NCI-H146 (cell line): ENCODE measurements around the gene OR9Q1.
"Not testable (repeated sequence)": the region's sequence is repeated elsewhere in the genome, so short reads cannot be mapped to it uniquely, and the experiment has no call there.

Experiments used
- DNase-seq: peaks from one replicate; lab custom pipeline; 2025; lab: John Stamatoyannopoulos, UW

The OR9Q1 gene, protein sequence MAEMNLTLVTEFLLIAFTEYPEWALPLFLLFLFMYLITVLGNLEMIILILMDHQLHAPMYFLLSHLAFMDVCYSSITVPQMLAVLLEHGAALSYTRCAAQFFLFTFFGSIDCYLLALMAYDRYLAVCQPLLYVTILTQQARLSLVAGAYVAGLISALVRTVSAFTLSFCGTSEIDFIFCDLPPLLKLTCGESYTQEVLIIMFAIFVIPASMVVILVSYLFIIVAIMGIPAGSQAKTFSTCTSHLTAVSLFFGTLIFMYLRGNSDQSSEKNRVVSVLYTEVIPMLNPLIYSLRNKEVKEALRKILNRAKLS

DNA sequence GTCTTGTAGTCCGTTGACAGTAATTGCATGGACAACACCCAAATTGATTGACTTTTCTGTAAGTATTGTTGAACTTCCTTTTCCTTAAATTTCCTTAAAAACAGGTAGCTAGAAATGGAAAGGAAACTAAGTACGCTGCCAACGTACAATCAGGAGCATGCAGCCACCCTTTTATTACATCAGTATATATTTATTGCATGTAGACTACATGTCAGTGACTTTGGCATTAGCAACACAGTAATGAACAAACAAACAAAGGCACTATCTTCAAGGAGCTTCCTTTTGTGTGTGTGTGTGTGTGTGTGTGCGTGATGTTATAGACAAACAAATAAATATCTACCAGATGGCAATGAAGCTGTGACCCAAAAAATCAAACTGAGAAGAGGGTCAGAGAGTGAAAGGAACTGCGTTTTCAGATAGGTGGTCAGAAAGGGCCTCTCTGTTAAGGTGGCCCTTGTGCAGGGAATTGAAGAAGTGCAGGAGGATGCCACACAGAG lies at the start of gene OR9Q1:
TSS of gene OR9Q1 (plus strand) at position 447 of the 497 bp plus-strand sequence. CDS start 155,564 bp downstream, outside the sequence.
- DNase-seq = no peak

DNA sequence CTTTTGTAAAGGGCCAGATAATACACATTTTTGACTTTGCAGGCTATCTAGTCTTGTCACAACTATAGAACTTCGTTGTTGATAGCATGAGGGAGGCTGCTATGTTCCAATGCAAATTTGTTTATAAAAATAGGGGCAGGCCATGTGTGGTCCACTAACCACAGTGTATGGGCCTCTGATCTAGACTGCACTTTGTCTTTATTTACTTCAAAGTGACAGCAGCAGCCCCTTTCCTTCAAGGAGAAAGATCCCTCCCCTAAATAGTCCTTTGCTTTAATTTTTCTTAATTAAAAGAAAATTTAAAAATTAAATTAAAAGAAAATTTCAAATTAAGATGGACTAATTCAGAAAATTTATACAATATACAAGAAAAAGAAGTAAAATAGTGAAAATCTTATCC lies 49.5 kb upstream of the OR9Q1 start:
- no peak for DNase-seq

GRCh38 chr11:57974848-57975601 lies 48.7 kb upstream of the OR9Q1 start:
- no peak for DNase-seq

- no peak for DNase-seq
Measured at GRCh38 chr11:57977709-57978108, 46.0 kb upstream of the OR9Q1 start.

GRCh38 chr11:57978686-57979531 lies 44.8 kb upstream of the OR9Q1 start:
- no peak for DNase-seq

GRCh38 chr11:57979532-57980079 lies 44.1 kb upstream of the OR9Q1 start:
- DNase-seq = no peak

DNA sequence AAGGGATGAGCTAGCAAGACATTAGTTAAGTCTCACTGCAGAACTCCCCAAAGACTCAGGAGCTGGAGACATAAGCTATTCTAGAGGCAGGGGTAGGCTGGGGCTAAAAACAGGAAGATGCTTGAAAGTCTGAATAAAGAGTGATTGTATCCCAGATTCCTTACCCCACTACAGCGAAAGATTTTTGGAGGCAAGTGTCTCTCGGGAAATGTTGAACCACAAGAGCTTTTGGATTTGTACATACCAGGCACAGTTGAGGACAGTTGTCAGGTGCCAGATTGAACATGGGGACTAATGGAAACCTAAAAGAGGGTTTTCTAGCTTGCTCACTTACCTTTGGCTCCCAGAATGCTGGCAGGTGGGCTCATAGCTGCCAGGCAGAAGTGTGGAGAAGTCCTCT lies 43.5 kb upstream of the OR9Q1 start:
- no peak for DNase-seq

DNA sequence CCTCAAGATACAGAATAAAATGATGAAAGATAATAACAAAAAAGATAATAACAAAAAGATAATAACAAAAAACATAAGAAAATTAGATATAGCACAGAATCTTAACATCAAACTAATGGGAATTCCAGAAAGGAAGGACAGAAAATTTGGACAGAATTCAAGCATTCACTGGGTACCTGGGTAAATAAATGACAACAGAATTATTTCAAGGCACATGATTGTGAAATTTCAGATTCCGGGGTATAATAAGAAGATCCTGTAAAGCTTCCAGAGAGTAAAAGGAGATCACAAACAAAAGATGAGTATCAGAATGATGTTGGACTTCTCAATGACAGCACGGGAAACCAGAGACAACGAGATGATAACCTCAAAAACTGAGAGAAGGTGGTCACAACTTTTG lies 42.1 kb upstream of the OR9Q1 start:
- DNase-seq = no peak

GRCh38 chr11:57982776-57983175 lies 40.9 kb upstream of the OR9Q1 start:
- DNase-seq = no peak

GRCh38 chr11:57983191-57983590 lies 40.5 kb upstream of the OR9Q1 start:
- DNase-seq = no peak

GRCh38 chr11:57999523-57999922 lies 24.2 kb upstream of the OR9Q1 start:
- not testable (repeated sequence) for DNase-seq

- DNase-seq = not testable (repeated sequence)
Measured at GRCh38 chr11:58000021-58000420, 23.7 kb upstream of the OR9Q1 start.

DNA sequence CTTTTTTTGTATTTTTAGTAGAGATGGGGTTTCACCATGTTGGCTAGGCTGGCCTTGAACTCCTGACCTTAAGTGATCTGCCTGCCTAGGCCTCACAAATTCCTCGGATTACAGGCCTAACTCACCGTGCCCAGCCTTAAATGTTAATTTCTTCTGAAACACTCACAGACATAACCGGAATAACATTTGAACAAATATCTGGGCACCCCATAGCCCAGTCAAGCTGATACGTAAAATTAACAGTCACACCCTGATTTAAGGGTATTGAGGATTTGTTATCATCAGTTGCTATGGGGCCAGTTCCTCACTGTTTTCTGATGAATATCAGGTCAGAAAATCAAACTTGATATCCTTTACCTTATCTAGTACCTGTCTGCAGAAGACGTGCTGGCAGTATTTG lies 23.0 kb upstream of the OR9Q1 start:
- DNase-seq = no peak

DNA sequence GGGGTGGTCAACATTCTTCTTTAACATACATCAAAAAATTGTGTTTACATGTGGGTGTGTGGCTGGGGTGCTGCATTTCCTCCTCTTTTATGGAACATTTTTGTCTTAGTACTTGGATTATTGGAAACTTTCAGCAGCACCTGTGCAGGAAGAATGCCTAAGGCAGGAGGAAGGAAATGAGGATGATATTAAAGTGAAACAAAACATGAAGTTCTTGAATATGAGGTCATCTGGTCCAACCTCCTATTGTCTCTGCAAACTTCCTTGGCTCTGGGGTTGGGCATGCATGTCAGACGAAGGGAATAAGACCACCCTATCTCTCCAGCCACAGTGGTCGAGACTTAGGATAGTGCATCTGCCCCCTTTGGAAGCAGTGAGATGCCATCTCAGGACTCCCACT lies 20.6 kb upstream of the OR9Q1 start:
- no peak for DNase-seq

DNA sequence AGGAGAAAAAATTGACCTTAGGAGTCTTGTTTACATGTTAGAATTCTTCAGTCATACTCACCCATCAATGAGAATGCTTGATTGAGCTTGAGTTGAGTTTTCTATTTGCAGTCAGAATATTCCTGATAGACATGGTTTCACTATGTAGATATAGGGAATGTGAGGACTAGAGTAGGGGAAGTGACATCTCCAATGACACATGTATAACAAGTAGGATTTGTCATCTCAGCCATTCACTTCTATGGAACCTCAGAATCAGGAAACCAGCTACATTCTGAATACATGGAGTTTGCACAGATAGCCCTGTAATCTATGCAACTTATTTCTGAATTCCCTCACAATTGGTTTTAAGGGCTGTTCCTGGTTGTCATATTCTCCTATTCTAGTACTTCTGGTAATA lies 20.1 kb upstream of the OR9Q1 start:
- no peak for DNase-seq

GRCh38 chr11:58004664-58005063 lies 19.0 kb upstream of the OR9Q1 start:
- DNase-seq = no peak

DNA sequence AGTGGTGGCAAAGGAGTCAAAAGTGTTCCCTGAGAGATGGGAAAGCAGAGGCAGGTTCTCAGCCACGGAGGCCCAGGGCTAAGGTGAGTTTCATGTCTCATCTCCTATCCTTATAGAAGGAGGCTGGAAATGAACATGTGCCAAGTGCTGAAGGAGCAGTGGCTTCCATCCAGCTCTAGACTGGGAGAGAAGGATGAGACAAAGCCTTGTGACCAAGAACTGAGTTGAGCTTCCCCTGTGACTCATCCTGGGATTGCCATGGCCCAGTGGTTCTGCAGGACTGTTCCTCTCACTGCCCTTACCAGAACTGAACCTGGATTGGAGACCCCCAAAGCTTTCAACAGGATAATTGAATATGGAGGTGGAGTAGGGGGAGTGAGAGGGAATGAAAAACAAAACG lies 16.7 kb upstream of the OR9Q1 start:
- DNase-seq = no peak

DNA sequence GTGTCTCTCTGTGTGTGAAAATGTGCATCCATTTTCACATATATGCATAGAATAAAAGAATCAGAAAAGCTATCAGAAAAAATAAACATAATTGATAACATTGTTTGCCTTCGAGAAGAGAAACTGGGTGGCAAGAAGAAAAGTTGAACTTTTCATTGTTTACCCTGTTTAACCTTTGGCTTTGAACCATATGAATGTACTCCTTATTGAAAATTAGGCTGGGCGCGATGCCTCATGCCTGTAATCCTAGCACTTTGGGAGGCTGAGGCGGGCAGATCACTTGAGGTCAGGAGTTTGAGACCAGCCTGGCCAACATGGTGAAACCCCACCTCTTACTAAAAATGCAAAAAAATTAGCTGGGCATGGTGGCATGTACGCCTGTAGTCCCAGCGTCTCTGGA lies 11.9 kb upstream of the OR9Q1 start:
- DNase-seq = no peak

GRCh38 chr11:58024601-58025091 lies 965 bp downstream of the OR9Q1 start:
- no peak for DNase-seq

DNA sequence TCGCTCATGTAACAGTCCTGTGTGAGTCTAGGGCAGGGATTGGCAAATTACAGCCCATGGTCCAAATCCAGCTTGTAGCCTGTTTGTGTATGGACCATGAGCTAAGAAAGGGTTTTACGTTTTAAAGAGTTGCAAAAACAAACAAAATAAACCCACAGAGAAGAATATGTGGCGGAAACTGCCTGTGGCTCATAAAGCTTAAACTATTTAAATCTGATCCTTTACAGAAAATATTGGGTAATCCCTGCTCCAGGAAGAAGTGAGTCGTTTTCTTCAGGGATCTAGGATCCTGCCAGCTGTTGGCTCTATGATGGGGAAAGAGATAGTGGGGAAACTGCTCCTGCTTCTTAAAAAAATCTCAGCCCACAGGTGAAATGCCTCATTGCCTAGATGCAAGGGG lies 3.7 kb downstream of the OR9Q1 start:
- DNase-seq = no peak

- DNase-seq = no peak
Measured at GRCh38 chr11:58028687-58029411, 5.2 kb downstream of the OR9Q1 start.
